IMR-90 (cell line): ENCODE data around the gene TP53BP2. TPM values are rescaled to one million over a fixed set of nuclear protein-coding genes. Genes with fewer than 3 reads are reported as not detected.
A peak's percentile ranks its signal among the peaks of the same experiment; 100 is the strongest.

ENCODE experiments used
- ATAC-seq: fragments of 200-7000 bp; cut with Tn5 transposase; 2 replicates; pipeline ENCODE4 v1.9.1; 2020; ENCODE audit warnings: low read depth, mild to moderate bottlenecking, moderate library complexity
- BruUV-seq: library from RNA; stranded (reverse); fragments of 400-500 nt; replicated peaks from 2 replicates; lab custom pipeline; 2021; lab: Mats Ljungman, UMichigan
- CTCF ChIA-PET: fragments of 300-600 bp; formaldehyde crosslinking; extraction: SDS; loops from one replicate; lab custom pipeline; 2021; ENCODE audit warnings: antibody characterized with exemption; lab: Yijun Ruan, JAX
- POLR2A ChIA-PET: fragments of 300-600 bp; sonication (Branson Sonifier 250); formaldehyde crosslinking; loops from one replicate; lab custom pipeline; 2022; ENCODE audit warnings: antibody characterized with exemption; ENCODE audit not compliant: unreplicated experiment; lab: Charles Lee
- DNase-seq: peaks from one replicate; pipeline ENCODE4 v3.0.0; 2013
- H2AFZ ChIP-seq: replicated peaks from 2 replicates; pipeline ENCODE3; 2013; ENCODE audit warnings: low read length, mild to moderate bottlenecking; ENCODE audit not compliant: poor library complexity
- H2AK5ac ChIP-seq: 2 replicates; pipeline ENCODE4 v1.6.1; 2013; ENCODE audit warnings: low read depth, low read length, inconsistent platforms
- H2AK9ac ChIP-seq: replicated peaks from 2 replicates; pipeline ENCODE3; 2013; ENCODE audit warnings: mild to moderate bottlenecking, low read depth, low read length, moderate library complexity; ENCODE audit not compliant: poor library complexity
- H2BK120ac ChIP-seq: 2 replicates; pipeline ENCODE4 v1.6.1; 2013; ENCODE audit warnings: low read depth, low read length, inconsistent platforms
- H2BK15ac ChIP-seq: 3 replicates; pipeline ENCODE4 v1.6.1; 2013; ENCODE audit warnings: low read depth, low read length, inconsistent platforms
- H2BK20ac ChIP-seq: 2 replicates; pipeline ENCODE4 v1.6.1; 2013; ENCODE audit warnings: low read depth, mild to moderate bottlenecking, inconsistent platforms, low read length, moderate library complexity
- H2BK5ac ChIP-seq: 2 replicates; pipeline ENCODE4 v1.6.1; 2013; ENCODE audit warnings: mild to moderate bottlenecking, low read depth, low read length, inconsistent platforms; ENCODE audit not compliant: poor library complexity, severe bottlenecking
- H3K14ac ChIP-seq: replicated peaks from 2 replicates; pipeline ENCODE4 v1.6.1; 2013; ENCODE audit warnings: low read depth, low read length, inconsistent platforms
- H3K18ac ChIP-seq: 2 replicates; pipeline ENCODE4 v1.6.1; 2013; ENCODE audit warnings: low read depth, low read length, control low read depth
- H3K23ac ChIP-seq: 2 replicates; pipeline ENCODE4 v1.6.1; 2013; ENCODE audit warnings: low read depth, low read length, inconsistent platforms
- H3K27ac ChIP-seq: 2 replicates; pipeline ENCODE4 v1.5.1; 2013; ENCODE audit warnings: mild to moderate bottlenecking, control low read depth, low read length; ENCODE audit not compliant: insufficient read depth
- H3K27me3 ChIP-seq: 2 replicates; pipeline ENCODE4 v1.6.1; 2013; ENCODE audit warnings: low read length; ENCODE audit not compliant: control insufficient read depth, insufficient read depth
- H3K36me3 ChIP-seq: 2 replicates; pipeline ENCODE4 v1.6.1; 2013; ENCODE audit warnings: low read length, mixed read lengths; ENCODE audit not compliant: control insufficient read depth, insufficient read depth
- H3K4ac ChIP-seq: 2 replicates; pipeline ENCODE4 v1.6.1; 2013; ENCODE audit warnings: low read depth, low read length, inconsistent platforms
- H3K4me1 ChIP-seq: 2 replicates; pipeline ENCODE4 v1.6.1; 2013; ENCODE audit warnings: low read length, mixed read lengths; ENCODE audit not compliant: control insufficient read depth, insufficient read depth
- H3K4me2 ChIP-seq: 2 replicates; pipeline ENCODE4 v1.6.1; 2013; ENCODE audit warnings: low read depth, mild to moderate bottlenecking, control low read depth, low read length, moderate library complexity
- H3K4me3 ChIP-seq: 2 replicates; pipeline ENCODE4 v1.5.1; 2013; ENCODE audit warnings: low read depth, mild to moderate bottlenecking, control low read depth, low read length, moderate library complexity; ENCODE audit not compliant: insufficient read depth
- H3K56ac ChIP-seq: 2 replicates; pipeline ENCODE4 v1.6.1; 2013; ENCODE audit warnings: low read length, inconsistent platforms; ENCODE audit not compliant: insufficient read depth; ENCODE audit errors: extremely low read depth
- H3K79me1 ChIP-seq, 2 experiments: 2 replicates each; pipeline ENCODE4 v1.6.1; 2013; ENCODE audit warnings: low read length in 2 of 2, inconsistent platforms in 1 of 2, low read depth in 1 of 2
- H3K9ac ChIP-seq: 2 replicates; pipeline ENCODE4 v1.6.1; 2013; ENCODE audit warnings: low read depth, low read length, control low read depth
- H3K9me1 ChIP-seq: 2 replicates; pipeline ENCODE4 v1.6.1; 2013; ENCODE audit warnings: low read length, inconsistent platforms; ENCODE audit not compliant: insufficient read depth
- H3K9me3 ChIP-seq: 2 replicates; pipeline ENCODE4 v1.6.1; 2013; ENCODE audit warnings: low read length; ENCODE audit not compliant: control insufficient read depth, insufficient read depth
- H4K20me1 ChIP-seq: 2 replicates; pipeline ENCODE4 v1.6.1; 2013; ENCODE audit warnings: low read length, inconsistent platforms; ENCODE audit not compliant: insufficient read depth
- H4K5ac ChIP-seq: 2 replicates; pipeline ENCODE4 v1.6.1; 2013; ENCODE audit warnings: mild to moderate bottlenecking, low read depth, low read length, control low read depth
- H4K8ac ChIP-seq, 2 experiments: 2 replicates each; pipeline ENCODE4 v1.6.1; 2013; ENCODE audit warnings: low read depth in 2 of 2, low read length in 2 of 2, control low read depth in 1 of 2, inconsistent platforms in 1 of 2
- H4K91ac ChIP-seq: 2 replicates; pipeline ENCODE4 v1.6.1; 2013; ENCODE audit warnings: low read depth, low read length, inconsistent platforms; ENCODE audit not compliant: insufficient read depth
- BHLHE40 ChIP-seq: fragments of 150-350 bp; IDR thresholded peaks from 2 replicates; pipeline ENCODE4 v1.6.1; 2016; ENCODE audit warnings: mild to moderate bottlenecking, low read depth, low read length
- CEBPB ChIP-seq: IDR thresholded peaks from 2 replicates; pipeline ENCODE4 v1.6.1; 2012; ENCODE audit warnings: low read depth, low read length, improper control_type of control experiment
- CHD1 ChIP-seq: IDR thresholded peaks from 2 replicates; pipeline ENCODE4 v1.6.1; 2012; ENCODE audit warnings: low read depth, low read length, improper control_type of control experiment
- ELK1 ChIP-seq: fragments of 150-350 bp; IDR thresholded peaks from 2 replicates; pipeline ENCODE4 v1.6.1; 2016; ENCODE audit warnings: low read depth, mild to moderate bottlenecking, low read length, moderate library complexity, borderline replicate concordance
- FOS ChIP-seq: fragments of 150-350 bp; IDR thresholded peaks from 2 replicates; pipeline ENCODE4 v1.6.1; 2016; ENCODE audit warnings: low read depth, low read length
- MAZ ChIP-seq: IDR thresholded peaks from 2 replicates; pipeline ENCODE4 v1.6.1; 2012; ENCODE audit warnings: low read depth, mild to moderate bottlenecking, low read length, improper control_type of control experiment, moderate library complexity, borderline replicate concordance
- MXI1 ChIP-seq: IDR thresholded peaks from 2 replicates; pipeline ENCODE4 v1.6.1; 2012; ENCODE audit warnings: low read depth, mild to moderate bottlenecking, low read length, moderate library complexity, borderline replicate concordance
- RAD21 ChIP-seq: IDR thresholded peaks from 2 replicates; pipeline ENCODE4 v1.6.1; 2012; ENCODE audit warnings: low read length, improper control_type of control experiment
- RCOR1 ChIP-seq: IDR thresholded peaks from 2 replicates; pipeline ENCODE4 v1.6.1; 2012; ENCODE audit warnings: mild to moderate bottlenecking, low read length, improper control_type of control experiment; ENCODE audit not compliant: insufficient replicate concordance
- RFX5 ChIP-seq: IDR thresholded peaks from 2 replicates; pipeline ENCODE4 v1.8.0; 2012; ENCODE audit warnings: low read depth, mild to moderate bottlenecking, low read length, moderate library complexity
- SMC3 ChIP-seq: fragments of 150-350 bp; IDR thresholded peaks from 2 replicates; pipeline ENCODE4 v1.6.1; 2016; ENCODE audit warnings: low read depth, mild to moderate bottlenecking, antibody characterized with exemption, low read length, moderate library complexity
- USF2 ChIP-seq: fragments of 150-350 bp; IDR thresholded peaks from 2 replicates; pipeline ENCODE4 v1.6.1; 2017; ENCODE audit warnings: mild to moderate bottlenecking, antibody characterized with exemption, low read length, low read depth
- WGBS, 2 experiments: methylation state at CpG; one replicate each; pipeline versions ENCODE4 v1.1.5 to v1.1.7; 2013; ENCODE audit warnings: missing lambda C conversion rate in 2 of 2; ENCODE audit not compliant: insufficient read length in 1 of 2; ENCODE audit errors: extremely low coverage in 2 of 2; 5-methylcytosine and 5-hydroxymethylcytosine counted together
- dilution Hi-C: fragments of 300-500 bp; cut with HindIII; formaldehyde crosslinking; loops from one replicate; pipeline ENCODE4 v1.14.3; 2018; ENCODE audit warnings: low sequenced_read_pairs; ENCODE audit not compliant: unreplicated experiment
- in situ Hi-C: fragments of 300-500 bp; cut with MboI; formaldehyde crosslinking; loops from 3 replicates; pipeline ENCODE4 v1.14.3; 2019; ENCODE audit warnings: low sequenced_read_pairs, inconsistent platforms, mixed read lengths
- intact Hi-C: fragments of 100-400 bp; cut with micrococcal nuclease; formaldehyde crosslinking; loops from 2 replicates; pipeline ENCODE4 v1.10.0; 2022
- polyA plus RNA-seq, 3 experiments: library from polyadenylated mRNA; depleted of rRNA; stranded (reverse); fragments of >200 nt; gene quantifications; 2 replicates each; pipeline ENCODE4 v1.2.3, GENCODE V29; 2012; ENCODE audit warnings: low replicate concordance in 1 of 3
- total RNA-seq: library from RNA; depleted of rRNA; stranded (reverse); fragments of >200 nt; gene quantifications from 2 replicates; pipeline ENCODE4 v1.2.3, GENCODE V29; 2012
- TF ChIP-seq, protein P1 (sequence below): conservative IDR thresholded peaks from 2 replicates; pipeline ENCODE4 v1.5.1; 2012; ENCODE audit warnings: mild to moderate bottlenecking, low read depth, low read length, improper control_type of control experiment

Gene TP53BP2
- total and polyA plus RNA-seq, 2 of the 4 experiments (the other 2 are of a cell fraction), result 19.9 to 35.0 TPM

DNA sequence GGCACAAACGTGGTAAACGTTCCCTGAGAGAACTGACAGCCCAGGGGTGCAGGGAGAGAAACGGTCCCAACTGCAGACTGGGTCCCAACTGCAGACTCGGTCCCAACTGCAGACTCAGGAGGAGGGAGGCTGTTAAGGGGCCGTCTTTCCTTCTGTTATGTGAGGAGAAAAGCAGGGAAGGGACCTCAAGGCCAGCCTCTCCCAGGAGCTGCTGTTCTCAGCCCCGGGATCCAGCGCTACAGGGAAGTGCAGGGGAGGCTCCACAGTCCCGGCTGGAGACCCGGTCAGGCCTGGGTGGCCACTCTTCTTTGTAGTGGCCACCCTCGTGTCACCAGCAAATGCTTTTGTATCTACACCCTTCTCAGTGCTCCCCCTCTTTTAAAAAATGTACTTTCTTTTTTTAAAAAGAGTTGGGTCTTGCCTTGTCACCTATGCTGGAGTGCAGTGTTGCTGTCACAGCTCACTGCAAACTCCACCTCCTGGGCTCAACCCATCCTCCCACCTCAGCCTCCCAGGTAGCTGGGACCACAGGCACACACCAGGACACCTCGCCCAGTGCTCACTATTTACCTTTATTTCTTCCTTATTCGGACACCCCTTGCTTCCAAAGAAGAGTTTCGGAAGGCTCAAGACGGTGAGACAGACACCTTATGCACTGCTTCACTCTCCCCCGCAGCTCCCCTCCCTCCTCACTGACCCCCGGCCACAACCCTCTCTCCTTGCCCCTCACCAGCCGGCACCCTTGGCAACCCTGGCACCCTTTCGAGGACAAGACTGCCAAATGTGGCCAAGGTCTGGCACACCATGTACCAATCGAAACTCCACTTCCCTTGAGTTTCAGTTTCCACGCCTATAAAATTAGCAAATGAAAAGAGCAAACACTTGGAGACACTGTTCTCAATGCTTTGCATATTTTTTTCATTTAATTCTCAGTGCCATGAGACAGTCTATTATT, 111.6 kb downstream of the TP53BP2 start:
- Histone ChIP-seq H3K14ac (peak overlapping the region; percentile 66), H3K36me3 (peaks cover 30% of the 10 kb centered on the region), H3K27me3 (no peaks in the 10 kb centered on the region), H4K8ac (peak overlapping the region in 1 of 2 experiments; percentile 58; a peak in 1 of 4 replicates), H4K20me1 (peaks cover 79% of the 10 kb centered on the region), H2AFZ (no peak overlapping the region), H2BK15ac (no peak overlapping the region), H2BK20ac (0 out of 2 replicates have a peak overlapping the region, but pooled peaks have one; percentile 20), H3K18ac (no peak overlapping the region), H4K5ac (no peak overlapping the region), H3K4ac (peak overlapping the region; percentile 52; the same call in 1 of the 2 replicates), H2BK120ac (peak overlapping the region; percentile 51), H3K4me3 (no peak overlapping the region), H3K79me1 (peaks cover 42 to 78% of the 10 kb centered on the region in 2 experiments), H3K27ac (peak overlapping the region; percentile 38; the same call in 1 of the 2 replicates), H3K9ac (no peak overlapping the region), H3K9me1 (peaks cover 48% of the 10 kb centered on the region), H3K4me2 (no peak overlapping the region), H2AK5ac (peak overlapping the region; percentile 1; the same call in 1 of the 2 replicates), H3K23ac (peak overlapping the region; percentile 10), H3K4me1 (peaks cover 33% of the 10 kb centered on the region), H2AK9ac (no peak overlapping the region), H3K9me3 (no peaks in the 10 kb centered on the region), H3K56ac (no peak overlapping the region), H4K91ac (no peak overlapping the region), H2BK5ac (peak overlapping the region; percentile 6)
- in situ Hi-C loops, result no loop called here
- no peak for DNase-seq
- no peak for ATAC-seq
- dilution Hi-C loops, result no loop called here
- ChIA-PET CTCF (no interaction called here), POLR2A (no interaction called here)
- no TSS peak for BruUV-seq
- intact Hi-C loops, result no loop called here
- 78% methylated on average over 11 of the region's 20 CpGs; no CpG with 5 or more reads in 1 of the 2 experiments for WGBS, 2 experiments
- TF ChIP-seq MXI1, result no peak
- no peak for TF ChIP-seq FOS
- TF ChIP-seq RFX5, result no peak
- TF ChIP-seq RCOR1, result no peak
- no peak for TF ChIP-seq ELK1
- no peak for TF ChIP-seq SMC3
- TF ChIP-seq CEBPB, result no peak
- TF ChIP-seq MAZ, result no peak
- no peak for TF ChIP-seq CHD1
- TF ChIP-seq RAD21, result no peak
- TF ChIP-seq, protein P1, sequence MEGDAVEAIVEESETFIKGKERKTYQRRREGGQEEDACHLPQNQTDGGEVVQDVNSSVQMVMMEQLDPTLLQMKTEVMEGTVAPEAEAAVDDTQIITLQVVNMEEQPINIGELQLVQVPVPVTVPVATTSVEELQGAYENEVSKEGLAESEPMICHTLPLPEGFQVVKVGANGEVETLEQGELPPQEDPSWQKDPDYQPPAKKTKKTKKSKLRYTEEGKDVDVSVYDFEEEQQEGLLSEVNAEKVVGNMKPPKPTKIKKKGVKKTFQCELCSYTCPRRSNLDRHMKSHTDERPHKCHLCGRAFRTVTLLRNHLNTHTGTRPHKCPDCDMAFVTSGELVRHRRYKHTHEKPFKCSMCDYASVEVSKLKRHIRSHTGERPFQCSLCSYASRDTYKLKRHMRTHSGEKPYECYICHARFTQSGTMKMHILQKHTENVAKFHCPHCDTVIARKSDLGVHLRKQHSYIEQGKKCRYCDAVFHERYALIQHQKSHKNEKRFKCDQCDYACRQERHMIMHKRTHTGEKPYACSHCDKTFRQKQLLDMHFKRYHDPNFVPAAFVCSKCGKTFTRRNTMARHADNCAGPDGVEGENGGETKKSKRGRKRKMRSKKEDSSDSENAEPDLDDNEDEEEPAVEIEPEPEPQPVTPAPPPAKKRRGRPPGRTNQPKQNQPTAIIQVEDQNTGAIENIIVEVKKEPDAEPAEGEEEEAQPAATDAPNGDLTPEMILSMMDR, result no peak
- TF ChIP-seq USF2, result no peak
- no peak for TF ChIP-seq BHLHE40
